CD4-positive, alpha-beta T cell treated with Interleukin-17A for 1 hour (primary cell): ENCODE measurements around the gene ENPEP.
"Not testable (repeated sequence)": the region's sequence is repeated elsewhere in the genome, so short reads cannot be mapped to it uniquely, and the experiment has no call there.

ENCODE experiments used
- DNase-seq: peaks from one replicate; pipeline ENCODE4 v3.0.0-alpha.2; 2020

Gene ENPEP

GRCh38 chr4:110486256-110486655 lies 10.3 kb downstream of the ENPEP start:
- no peak for DNase-seq

GRCh38 chr4:110486850-110487249 lies 10.9 kb downstream of the ENPEP start:
- DNase-seq: not testable (repeated sequence)

- no peak for DNase-seq
Observed at GRCh38 chr4:110487873-110488272, 11.9 kb downstream of the ENPEP start.

GRCh38 chr4:110489901-110490508 lies 14.1 kb downstream of the ENPEP start:
- no peak for DNase-seq

GRCh38 chr4:110492522-110492921 lies 16.6 kb downstream of the ENPEP start:
- no peak for DNase-seq

- DNase-seq: no peak
Observed at GRCh38 chr4:110493520-110493919, 17.6 kb downstream of the ENPEP start.

GRCh38 chr4:110498420-110498819 lies 22.5 kb downstream of the ENPEP start:
- DNase-seq: no peak

- no peak for DNase-seq
Observed at GRCh38 chr4:110499126-110499525, 23.2 kb downstream of the ENPEP start.

- no peak for DNase-seq
Observed at GRCh38 chr4:110501826-110502225, 25.9 kb downstream of the ENPEP start.

- no peak for DNase-seq
Observed at GRCh38 chr4:110503270-110504083, 27.5 kb downstream of the ENPEP start.

GRCh38 chr4:110504084-110504435 lies 28.1 kb downstream of the ENPEP start:
- no peak for DNase-seq

GRCh38 chr4:110505440-110505839 lies 29.5 kb downstream of the ENPEP start:
- DNase-seq: no peak

GRCh38 chr4:110508827-110509710 lies 33.1 kb downstream of the ENPEP start:
- no peak for DNase-seq

- DNase-seq: no peak
Observed at GRCh38 chr4:110510277-110510676, 34.3 kb downstream of the ENPEP start.

GRCh38 chr4:110510955-110511544 lies 35.1 kb downstream of the ENPEP start:
- peak; percentile 69 for DNase-seq

GRCh38 chr4:110512901-110513300 lies 36.9 kb downstream of the ENPEP start:
- no peak for DNase-seq

GRCh38 chr4:110514889-110515479 lies 39.0 kb downstream of the ENPEP start:
- DNase-seq: peak; percentile 63

GRCh38 chr4:110515676-110516075 lies 39.7 kb downstream of the ENPEP start:
- DNase-seq: peak; percentile 10

- DNase-seq: peak; percentile 80
Observed at GRCh38 chr4:110516106-110516922, 40.4 kb downstream of the ENPEP start.

GRCh38 chr4:110518889-110519490 lies 43.0 kb downstream of the ENPEP start:
- DNase-seq: peak; percentile 40

GRCh38 chr4:110520886-110521285 lies 44.9 kb downstream of the ENPEP start:
- DNase-seq: no peak
